Right lobe of liver (tissue), 4 donors: ENCODE data around the gene BHLHE23.

Experiments used
- CTCF ChIP-seq, 4 donors: fragments of 200-600 bp in 3 of 4; fragments of 450-650 bp in 1 of 4; IDR thresholded peaks; one replicate each; pipeline versions ENCODE4 v1.5.1 to v1.8.0; 2016 to 2022; ENCODE audit warnings: antibody characterized with exemption in 4 of 4, mild to moderate bottlenecking in 2 of 4
- POLR2A ChIP-seq: fragments of 450-650 bp; IDR thresholded peaks from one replicate; pipeline ENCODE4 v1.6.1; 2017; ENCODE audit warnings: antibody characterized with exemption, mild to moderate bottlenecking
- donor health status: DM: no; HTN: no; CAD: no.
- donor health status: DM: no; HTN: no; CAD: no.
- donor health status: DM: no; HTN: yes; CAD: no.

- TF ChIP-seq CTCF (IDR thresholded peaks at IDR 0.05) (no peak), POLR2A (no peak)
These were observed 29.9 kb downstream of the BHLHE23 start for GRCh38 chr20:62976886-62977285.
